22Rv1 (cell line): ENCODE data around the gene GJD2.
A peak's percentile ranks its signal among the peaks of the same experiment; 100 is the strongest.

Experiments used
- H3K27ac ChIP-seq: fragments of 450-650 bp; 2 replicates; pipeline ENCODE4 v1.5.1; 2017
- ZFX ChIP-seq: fragments of 450-650 bp; IDR thresholded peaks from 2 replicates; pipeline ENCODE4 v1.6.1; 2017; ENCODE audit warnings: antibody characterized with exemption, borderline replicate concordance
- TF ChIP-seq, protein P1 (sequence below): fragments of 450-650 bp; IDR thresholded peaks from 2 replicates; pipeline ENCODE4 v1.5.1; 2017; ENCODE audit warnings: mild to moderate bottlenecking

GJD2 gene

DNA sequence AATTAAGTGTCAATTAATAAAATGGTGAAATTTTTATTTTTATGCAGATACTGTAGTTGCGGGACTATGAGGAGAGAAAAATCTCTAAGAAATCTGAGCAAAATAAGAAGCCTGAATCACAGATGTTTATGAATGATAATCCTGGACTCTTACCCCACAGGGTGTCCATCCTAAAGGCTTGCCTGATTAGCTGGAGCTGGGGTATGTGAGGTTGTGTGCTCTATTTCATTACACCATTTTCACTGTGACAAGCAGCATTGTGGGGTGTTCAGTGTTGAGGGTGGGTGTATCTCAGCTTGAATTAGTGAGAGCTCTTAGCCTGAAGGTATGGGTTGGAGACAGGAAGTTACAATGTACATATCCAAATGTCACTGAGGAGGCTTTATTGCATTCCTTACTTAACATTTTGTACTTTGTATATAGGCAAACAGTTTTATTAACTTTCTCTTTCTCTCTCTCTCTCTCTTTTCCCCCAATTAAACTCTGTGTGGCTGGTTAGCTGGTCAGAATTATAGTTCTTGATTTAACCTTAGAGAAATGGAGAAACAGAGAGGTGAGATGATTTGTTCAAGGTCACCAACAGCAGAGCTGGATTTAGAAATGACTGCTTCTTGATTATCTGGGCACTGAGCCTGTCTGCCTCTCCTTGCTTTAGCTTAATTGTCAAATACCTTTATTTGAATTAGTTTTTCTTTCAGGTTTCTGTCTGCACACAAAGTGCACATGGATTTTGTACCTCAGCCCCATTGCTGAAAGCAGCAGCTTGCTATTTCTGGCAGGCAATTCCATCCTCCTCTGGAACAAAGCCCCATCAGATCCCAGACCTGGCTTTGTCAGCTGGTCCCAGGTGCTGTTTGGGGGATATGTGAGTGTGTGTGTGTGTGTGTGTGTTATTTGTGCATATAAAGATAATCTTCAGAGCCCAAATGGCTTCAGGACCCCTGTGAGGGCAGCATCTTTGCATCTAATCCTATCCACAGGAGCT is 35.8 kb downstream of the GJD2 start:
- no peak for TF ChIP-seq ZFX
- TF ChIP-seq, protein P1, sequence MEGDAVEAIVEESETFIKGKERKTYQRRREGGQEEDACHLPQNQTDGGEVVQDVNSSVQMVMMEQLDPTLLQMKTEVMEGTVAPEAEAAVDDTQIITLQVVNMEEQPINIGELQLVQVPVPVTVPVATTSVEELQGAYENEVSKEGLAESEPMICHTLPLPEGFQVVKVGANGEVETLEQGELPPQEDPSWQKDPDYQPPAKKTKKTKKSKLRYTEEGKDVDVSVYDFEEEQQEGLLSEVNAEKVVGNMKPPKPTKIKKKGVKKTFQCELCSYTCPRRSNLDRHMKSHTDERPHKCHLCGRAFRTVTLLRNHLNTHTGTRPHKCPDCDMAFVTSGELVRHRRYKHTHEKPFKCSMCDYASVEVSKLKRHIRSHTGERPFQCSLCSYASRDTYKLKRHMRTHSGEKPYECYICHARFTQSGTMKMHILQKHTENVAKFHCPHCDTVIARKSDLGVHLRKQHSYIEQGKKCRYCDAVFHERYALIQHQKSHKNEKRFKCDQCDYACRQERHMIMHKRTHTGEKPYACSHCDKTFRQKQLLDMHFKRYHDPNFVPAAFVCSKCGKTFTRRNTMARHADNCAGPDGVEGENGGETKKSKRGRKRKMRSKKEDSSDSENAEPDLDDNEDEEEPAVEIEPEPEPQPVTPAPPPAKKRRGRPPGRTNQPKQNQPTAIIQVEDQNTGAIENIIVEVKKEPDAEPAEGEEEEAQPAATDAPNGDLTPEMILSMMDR = no peak
- H3K27ac ChIP-seq = no peak overlapping the region

DNA sequence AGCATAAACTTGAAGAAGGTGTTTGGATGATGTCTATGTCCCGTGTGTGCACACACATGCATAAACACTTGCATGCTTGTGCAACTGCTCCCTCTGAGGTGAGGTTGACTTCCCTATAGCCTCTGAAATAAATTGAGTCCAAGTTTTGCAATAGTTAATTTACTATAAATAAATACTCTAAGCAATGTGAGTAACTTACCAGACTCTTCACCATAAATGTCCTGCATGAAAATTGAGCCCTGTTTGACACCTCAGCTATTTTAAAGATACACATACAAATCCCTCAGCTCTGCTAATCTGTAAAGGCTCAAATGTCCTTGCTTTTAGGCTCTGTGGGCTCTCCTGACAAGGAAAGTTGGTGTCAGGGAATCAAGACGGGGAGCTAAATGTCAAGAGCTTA is 37.1 kb downstream of the GJD2 start:
- TF ChIP-seq, protein P1 = no peak
- no peak for TF ChIP-seq ZFX
- H3K27ac ChIP-seq = no peak overlapping the region

DNA sequence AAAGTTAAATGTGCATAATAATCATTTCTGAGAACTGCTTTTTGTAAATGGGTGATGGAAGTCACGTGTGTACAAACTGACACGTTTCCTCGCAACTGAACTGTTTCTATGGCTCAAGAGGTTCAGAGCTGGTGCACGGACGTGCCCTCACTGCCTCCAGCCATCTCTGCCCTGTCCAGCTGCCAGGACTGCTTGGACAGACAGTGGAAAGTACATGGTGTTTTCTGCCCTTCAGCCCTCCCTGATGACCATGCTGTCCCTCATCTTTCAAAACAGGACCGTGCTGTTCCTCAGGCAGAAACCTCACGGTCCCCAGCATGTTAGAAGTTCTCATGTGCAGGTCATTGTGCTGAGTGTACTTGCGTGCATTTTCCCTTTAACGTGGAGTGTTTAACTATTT is 38.7 kb downstream of the GJD2 start:
- H3K27ac ChIP-seq = no peak overlapping the region
- TF ChIP-seq, protein P1 = no peak
- TF ChIP-seq ZFX = no peak

DNA sequence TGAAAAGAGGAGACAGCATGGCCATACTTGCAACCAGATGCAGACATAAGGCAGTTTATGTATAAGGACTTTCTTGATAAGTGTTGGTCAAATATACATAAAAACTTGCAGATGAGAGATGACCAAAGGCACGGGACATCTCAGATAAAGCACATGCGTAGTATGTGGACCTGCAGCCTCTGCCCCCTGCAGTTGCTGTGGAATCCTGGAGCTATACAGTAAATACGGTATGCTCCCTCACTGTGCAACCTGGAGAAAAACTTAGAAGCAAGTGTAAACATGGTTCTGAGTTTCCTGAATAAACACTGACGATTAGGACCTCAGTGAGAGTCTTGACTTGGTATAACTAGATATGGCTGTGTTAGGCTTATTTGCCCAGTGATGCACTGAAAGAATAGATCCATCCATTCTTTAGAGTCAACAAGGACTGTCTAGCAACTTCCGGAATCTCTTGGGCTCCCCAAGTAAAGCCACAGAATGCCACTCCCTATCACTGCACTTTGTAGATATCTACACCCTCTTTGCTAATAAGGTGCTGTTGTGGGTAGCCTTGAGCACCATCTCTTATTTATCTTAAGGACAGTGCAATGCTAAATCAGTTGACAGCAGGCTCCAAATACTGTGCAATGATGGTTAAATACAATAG is 40.2 kb downstream of the GJD2 start:
- H3K27ac ChIP-seq = no peak overlapping the region
- TF ChIP-seq, protein P1 = no peak
- no peak for TF ChIP-seq ZFX

DNA sequence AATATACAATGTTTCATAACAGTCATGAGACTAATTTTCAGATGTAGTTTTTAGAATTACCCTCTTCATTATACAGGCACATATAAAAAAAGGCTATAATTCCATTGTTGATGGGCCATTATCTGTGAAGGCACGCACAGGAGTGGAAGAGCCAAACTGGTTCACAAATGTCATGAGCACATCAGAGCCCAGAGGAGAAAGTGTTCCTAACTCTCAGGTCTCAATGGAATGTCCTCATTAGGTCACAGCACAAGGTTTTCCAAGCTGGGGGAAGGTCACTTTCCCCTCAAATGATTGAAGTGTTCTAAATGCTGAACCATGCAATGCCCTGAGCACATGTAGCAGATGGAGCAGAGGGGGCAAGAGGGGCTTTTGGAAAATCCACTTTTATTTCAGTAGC is 41.2 kb downstream of the GJD2 start:
- no peak overlapping the region for H3K27ac ChIP-seq
- TF ChIP-seq, protein P1 = no peak
- no peak for TF ChIP-seq ZFX

DNA sequence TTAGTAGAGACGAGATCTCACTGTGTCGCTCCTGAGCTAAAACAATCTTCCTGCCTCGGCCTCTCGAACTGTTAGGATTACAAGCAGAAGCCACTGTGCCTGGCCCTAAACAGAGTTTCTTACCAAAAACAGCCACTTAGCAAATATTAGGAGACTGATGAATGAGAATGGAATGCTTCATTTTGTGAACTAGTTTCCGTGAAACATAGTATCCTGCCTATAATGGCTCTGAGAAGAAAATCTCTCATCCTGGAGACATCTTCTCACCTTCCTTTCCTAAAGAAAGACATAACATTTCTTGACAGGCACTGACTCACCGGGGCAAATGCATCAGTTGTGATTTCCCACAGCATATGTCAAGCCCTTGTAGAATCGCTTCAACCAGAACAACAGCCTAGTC is 44.9 kb downstream of the GJD2 start:
- no peak overlapping the region for H3K27ac ChIP-seq
- TF ChIP-seq, protein P1 = no peak
- TF ChIP-seq ZFX = no peak

DNA sequence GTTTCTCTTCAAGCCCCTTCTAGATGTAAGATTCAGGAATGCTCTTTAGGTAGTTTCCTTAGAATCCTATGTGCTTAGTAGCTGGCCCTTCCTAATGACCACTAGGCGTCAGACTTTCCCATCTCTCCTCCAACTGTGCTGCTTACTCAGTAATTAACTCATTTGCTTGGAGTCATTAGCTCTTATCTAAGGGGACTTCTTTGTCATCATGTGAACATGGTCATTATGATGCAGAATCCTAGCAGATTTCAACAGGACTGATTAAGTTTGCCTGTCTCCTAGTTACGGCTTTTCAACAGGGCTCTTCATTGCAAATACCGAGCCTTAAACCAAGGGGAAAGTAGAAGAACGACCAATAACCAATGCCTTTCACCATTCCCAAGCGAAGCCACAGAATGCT is 46.4 kb downstream of the GJD2 start:
- no peak overlapping the region for H3K27ac ChIP-seq
- TF ChIP-seq ZFX = no peak
- TF ChIP-seq, protein P1 = peak; percentile 87
